Measurements from ENCODE around the gene IGF2BP2.

DNA sequence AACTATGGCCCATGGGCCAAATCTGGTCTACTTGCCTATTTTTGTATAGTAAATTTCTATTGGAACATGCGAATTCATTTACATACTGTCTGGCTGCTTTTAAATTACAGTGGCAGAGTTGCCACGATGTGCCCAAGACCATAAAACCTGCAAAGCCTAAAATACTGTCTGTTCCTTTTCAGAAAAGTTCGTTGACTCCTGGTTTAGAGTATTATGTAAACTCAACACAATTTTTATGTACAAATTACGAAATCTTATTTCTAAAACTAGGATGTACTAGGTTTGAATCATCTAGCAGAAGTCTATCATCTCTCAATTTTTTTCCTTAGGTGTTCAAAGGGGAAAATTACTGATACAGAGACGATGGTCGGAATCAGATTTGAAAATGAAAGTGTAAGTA is 211.8 kb downstream of the IGF2BP2 start:
- TF ChIP-seq POLR2AphosphoS5 (IDR thresholded peaks at IDR 0.05; ENCODE audit: low read depth, low read length) (no peak), POLR2A (IDR thresholded peaks at IDR 0.05; ENCODE audit: low read depth, low read length) (no peak), TAF1 (IDR thresholded peaks at IDR 0.05; ENCODE audit: low read depth, low read length) (no peak), SPI1 (IDR thresholded peaks at IDR 0.05; ENCODE audit: low read depth, low read length) (no peak), POU2F2 (IDR thresholded peaks at IDR 0.05; ENCODE audit: low read depth, low read length) (no peak), PAX5 (IDR thresholded peaks at IDR 0.05; ENCODE audit: insufficient read depth, low read length, severe bottlenecking) (no peak)

All from GM12891 (cell line).